Gastroesophageal sphincter (tissue), 3 donors: ENCODE data around the gene KCND2.

ENCODE experiments used
- CTCF ChIP-seq, 4 experiments: fragments of 200-600 bp in 2 of 4; fragments of 450-650 bp in 2 of 4; sonication (generic) in 1 of 4; IDR thresholded peaks; one replicate each; pipeline ENCODE4 v1.5.1; 2017 to 2019; ENCODE audit warnings: antibody characterized with exemption in 4 of 4, mild to moderate bottlenecking in 2 of 4, moderate library complexity in 2 of 4
- EP300 ChIP-seq: sonication (generic); formaldehyde crosslinking; IDR thresholded peaks from one replicate; pipeline ENCODE4 v1.6.1; 2017; ENCODE audit warnings: antibody characterized with exemption, mild to moderate bottlenecking

- TF ChIP-seq CTCF (IDR thresholded peaks at IDR 0.05) (no peak), EP300 (no peak)
These were observed 131.1 kb downstream of the KCND2 start for GRCh38 chr7:120404042-120404441.
